Measurements from ENCODE around the gene GRIN2C. TPM values are rescaled to one million over a fixed set of nuclear protein-coding genes. Genes with fewer than 3 reads are reported as not detected.

The GRIN2C gene
- not detected in 2 replicates for total RNA-seq

GRCh38 chr17:74859459-74860228 is at the start of gene GRIN2C:
Gene GRIN2C (minus strand): TSS chr17:74859885. CDS start chr17:74855092, 4,793 bp downstream.

GRCh38 chr17:74892974-74893911 is 33.6 kb upstream of the GRIN2C start, which contains the start of gene FADS6:
Gene FADS6 (minus strand): TSS chr17:74893633. CDS start chr17:74893595, 38 bp downstream.

GRCh38 chr17:74872313-74873036 is 12.8 kb upstream of the GRIN2C start, which contains the start of gene FDXR:
Gene FDXR (minus strand): TSS chr17:74872994. CDS start chr17:74872944, 50 bp downstream.

Other genes with a start within 250 kb of the GRIN2C start
- gene CD300E, start 236.1 kb downstream of the GRIN2C start, total RNA-seq = not detected in 2 replicates
- not detected in 2 replicates for gene CD300LF, start 147.0 kb downstream of the GRIN2C start, total RNA-seq
- gene RAB37, start 122.6 kb downstream of the GRIN2C start, total RNA-seq = 0.05 and 0.42 TPM in 2 replicates
- gene NHERF1, start 111.3 kb downstream of the GRIN2C start, total RNA-seq = 215 and 238 TPM in 2 replicates
- 22.3 and 24.6 TPM in 2 replicates for gene NAT9, start 83.5 kb downstream of the GRIN2C start, total RNA-seq
- gene FDXR, start 13.1 kb upstream of the GRIN2C start, total RNA-seq = 48.2 and 57.8 TPM in 2 replicates
- gene FADS6, start 33.7 kb upstream of the GRIN2C start, total RNA-seq = 0.74 and 0.85 TPM in 2 replicates
- gene USH1G, start 63.4 kb upstream of the GRIN2C start, total RNA-seq = 5.2 and 5.6 TPM in 2 replicates
- 0.42 and 0.79 TPM in 2 replicates for gene OTOP2, start 64.4 kb upstream of the GRIN2C start, total RNA-seq
- 0.14 and 0.56 TPM in 2 replicates for gene OTOP3, start 76.0 kb upstream of the GRIN2C start, total RNA-seq
- 3.8 and 9.2 TPM in 2 replicates for gene HID1, start 112.9 kb upstream of the GRIN2C start, total RNA-seq
- gene CDR2L, start 127.7 kb upstream of the GRIN2C start, total RNA-seq = 19.4 and 27.5 TPM in 2 replicates
- 80.0 and 116 TPM in 2 replicates for gene MRPL58, start 152.8 kb upstream of the GRIN2C start, total RNA-seq
- 301 and 458 TPM in 2 replicates for gene ATP5PD, start 187.1 kb upstream of the GRIN2C start, total RNA-seq
- 11.7 and 13.5 TPM in 2 replicates for gene KCTD2, start 187.3 kb upstream of the GRIN2C start, total RNA-seq
- 8.5 and 13.2 TPM in 2 replicates for gene SLC16A5, start 228.1 kb upstream of the GRIN2C start, total RNA-seq

All from airway epithelial cell (primary cell).